ENCODE measurements around the gene WNT10A.

The WNT10A gene

GRCh38 chr2:218899147-218899546, 18.5 kb downstream of the WNT10A start:
- H3K4me1 ChIP-seq (ENCODE audit: control insufficient read depth, insufficient read depth, low read length) = no peaks in the 10 kb centered on the region; the same call in 1 of the 2 replicates
- TF ChIP-seq ZNF76 (tag by site-specific recombination; IDR thresholded peaks at IDR 0.05; ENCODE audit: borderline replicate concordance, low read depth) = no peak
- no peak for TF ChIP-seq PRDM1 (tag by site-specific recombination; IDR thresholded peaks at IDR 0.05)

GRCh38 chr2:218902427-218902826, 21.8 kb downstream of the WNT10A start:
- H3K4me1 ChIP-seq (ENCODE audit: control insufficient read depth, insufficient read depth, low read length) = no peaks in the 10 kb centered on the region; the same call in 1 of the 2 replicates
- no peaks in the 10 kb centered on the region for H3K9me3 ChIP-seq (ENCODE audit: control insufficient read depth, insufficient read depth, low read depth, low read length)
- TF ChIP-seq MYNN (tag by site-specific recombination; IDR thresholded peaks at IDR 0.05; ENCODE audit: borderline replicate concordance) = no peak
- TF ChIP-seq ZNF623 (tag by site-specific recombination; IDR thresholded peaks at IDR 0.05) = peak; percentile 72
- TF ChIP-seq KLF9 (tag by site-specific recombination; IDR thresholded peaks at IDR 0.05; ENCODE audit: low read depth) = no peak
- ChIA-PET CTCF (interaction anchor here (0.7 to 17.9 kb wide), 6 partner anchors 10 to 180 kb away, joined by 3 to 552 read pairs (median 4); partner anchors contain the start of gene WNT10A), POLR2A (no interaction called here)
- no peak overlapping the region for H3K27ac ChIP-seq (ENCODE audit: extremely low read depth, low read depth, low read length)
- H3K4me3 ChIP-seq (ENCODE audit: low read depth, low read length) = no peak overlapping the region
- H3K36me3 ChIP-seq (ENCODE audit: control insufficient read depth in 2 of 2, insufficient read depth in 1 of 2, low read length in 2 of 2) = no peaks in the 10 kb centered on the region

More at GRCh38 chr2:218899147-218899546, 18.5 kb downstream of the WNT10A start:
- ChIA-PET CTCF (interaction anchor here (0.6 to 17.9 kb wide), 12 partner anchors 10 to 256 kb away, joined by 3 to 552 read pairs (median 5); partner anchors contain the start of gene WNT10A), POLR2A (interaction anchor here (4.6 kb wide), 1 partner anchor 23 kb away, joined by 19 read pairs; no protein-coding TSS in a partner anchor)
- no peak overlapping the region for H3K4me3 ChIP-seq (ENCODE audit: low read depth, low read length)
- no peak overlapping the region for H3K27ac ChIP-seq (ENCODE audit: extremely low read depth, low read depth, low read length)
- no peaks in the 10 kb centered on the region for H3K9me3 ChIP-seq (ENCODE audit: control insufficient read depth, insufficient read depth, low read depth, low read length)
- no peaks in the 10 kb centered on the region for H3K36me3 ChIP-seq (ENCODE audit: control insufficient read depth in 2 of 2, insufficient read depth in 1 of 2, low read length in 2 of 2)

- ChIA-PET POLR2A (no interaction called here), CTCF (interaction anchor here (0.6 to 17.9 kb wide), 3 partner anchors 24 to 193 kb away, joined by 4 to 552 read pairs (median 4); partner anchors contain the start of gene WNT10A)
- Histone ChIP-seq H3K27ac (ENCODE audit: extremely low read depth, low read depth, low read length) (no peak overlapping the region), H3K36me3 (ENCODE audit: control insufficient read depth in 2 of 2, insufficient read depth in 1 of 2, low read length in 2 of 2) (no peaks in the 10 kb centered on the region), H3K4me1 (ENCODE audit: control insufficient read depth, insufficient read depth, low read length) (no peaks in the 10 kb centered on the region), H3K9me3 (ENCODE audit: control insufficient read depth, insufficient read depth, low read depth, low read length) (no peaks in the 10 kb centered on the region), H3K4me3 (ENCODE audit: low read depth, low read length) (no peak overlapping the region)
- no peak for TF ChIP-seq ZBTB1 (tag by site-specific recombination; IDR thresholded peaks at IDR 0.05)
- no peak for TF ChIP-seq PRDM1 (tag by site-specific recombination; IDR thresholded peaks at IDR 0.05)
- TF ChIP-seq ZNF140 (tag by site-specific recombination; IDR thresholded peaks at IDR 0.05) = no peak
- no peak for TF ChIP-seq ZNF394 (tag by site-specific recombination; IDR thresholded peaks at IDR 0.05; ENCODE audit: borderline replicate concordance)
- no peak for TF ChIP-seq ZNF350 (tag by site-specific recombination; IDR thresholded peaks at IDR 0.05)
- no peak for TF ChIP-seq ZNF292 (tag by site-specific recombination; IDR thresholded peaks at IDR 0.05; ENCODE audit: borderline replicate concordance, low read depth)
- no peak for TF ChIP-seq ZNF211 (tag by site-specific recombination; IDR thresholded peaks at IDR 0.05; ENCODE audit: low read depth)
- no peak for TF ChIP-seq ZNF239 (tag by site-specific recombination; IDR thresholded peaks at IDR 0.05)
- TF ChIP-seq ZNF148 (tag by site-specific recombination; IDR thresholded peaks at IDR 0.05; ENCODE audit: borderline replicate concordance) = no peak
- TF ChIP-seq ZSCAN5A (tag by site-specific recombination; IDR thresholded peaks at IDR 0.05) = no peak
- no peak for TF ChIP-seq ZNF488 (tag by site-specific recombination; IDR thresholded peaks at IDR 0.05)
- no peak for TF ChIP-seq ZNF391 (tag by site-specific recombination; IDR thresholded peaks at IDR 0.05; ENCODE audit: borderline replicate concordance, low read depth)
- TF ChIP-seq ZNF362 (tag by site-specific recombination; IDR thresholded peaks at IDR 0.05) = no peak
- no peak for TF ChIP-seq ZFP41 (tag by site-specific recombination; IDR thresholded peaks at IDR 0.05; ENCODE audit: borderline replicate concordance)
Measured at GRCh38 chr2:218904176-218904575, 23.5 kb downstream of the WNT10A start.
